ENCODE data around the gene ING5.
"Not testable (repeated sequence)": the region's sequence is repeated elsewhere in the genome, so short reads cannot be mapped to it uniquely, and the experiment has no call there.

ING5 gene

DNA sequence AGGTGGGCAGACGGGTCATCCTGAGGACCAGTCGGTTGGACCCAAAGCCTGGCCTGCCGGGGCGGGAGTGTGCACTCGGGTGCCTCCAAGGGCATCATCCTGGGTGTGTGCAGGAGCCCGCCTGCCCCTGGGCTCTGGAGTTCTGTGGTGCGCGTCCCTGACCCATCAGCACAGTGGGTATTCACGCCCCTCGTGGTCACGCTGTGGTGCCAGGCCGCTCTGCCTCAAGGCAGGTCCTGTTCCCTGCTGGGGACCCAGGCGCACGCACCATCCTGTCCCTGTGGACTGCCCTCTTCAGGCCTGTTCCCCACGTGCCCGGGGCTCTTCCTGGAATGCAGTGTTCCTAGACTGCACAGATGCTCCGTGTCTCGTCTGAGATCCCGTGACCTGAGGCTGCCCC lies 18.3 kb downstream of the ING5 start:
- DNase-seq: no peak

DNA sequence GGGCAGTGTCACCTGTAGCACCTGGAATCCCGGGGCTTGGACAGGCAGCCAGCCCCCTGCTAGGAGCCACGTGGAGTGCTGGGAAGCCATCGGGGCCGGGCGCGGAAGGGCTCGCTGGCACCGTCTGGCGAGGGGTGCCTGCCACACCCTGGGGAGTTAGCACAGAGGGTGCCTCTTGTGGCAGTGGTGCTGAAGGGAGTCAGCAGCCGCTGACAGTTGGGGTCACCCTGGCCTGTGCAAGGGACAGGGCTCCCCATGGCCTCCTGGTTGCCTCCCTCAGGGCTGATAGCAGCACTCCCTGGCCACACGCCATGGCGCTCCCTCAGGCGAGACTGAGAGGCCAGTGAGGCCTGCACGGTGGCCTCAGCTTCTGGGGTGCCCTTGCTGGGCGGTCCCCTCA lies 18.7 kb downstream of the ING5 start:
- no peak for DNase-seq

DNA sequence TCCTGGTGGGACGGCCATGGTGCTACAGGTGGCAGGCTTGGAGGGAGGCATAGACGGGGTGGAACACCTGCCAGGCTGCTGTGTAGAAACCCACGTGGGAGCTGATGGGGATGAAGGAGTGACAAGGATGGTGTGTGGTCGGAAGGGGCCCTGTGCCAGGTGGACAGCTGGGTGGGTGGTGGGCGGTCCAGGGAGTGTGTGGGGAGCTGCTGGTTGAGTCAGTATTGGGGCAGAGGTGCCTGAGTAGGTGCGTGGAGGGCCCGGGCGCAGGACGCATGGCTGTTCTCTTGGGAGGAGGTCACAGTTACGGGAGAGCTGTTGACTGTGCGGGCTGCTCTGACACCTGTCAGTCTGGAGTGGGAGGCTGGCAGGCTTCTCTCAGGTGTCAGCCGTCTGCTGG lies 20.0 kb downstream of the ING5 start:
- no peak for DNase-seq

DNA sequence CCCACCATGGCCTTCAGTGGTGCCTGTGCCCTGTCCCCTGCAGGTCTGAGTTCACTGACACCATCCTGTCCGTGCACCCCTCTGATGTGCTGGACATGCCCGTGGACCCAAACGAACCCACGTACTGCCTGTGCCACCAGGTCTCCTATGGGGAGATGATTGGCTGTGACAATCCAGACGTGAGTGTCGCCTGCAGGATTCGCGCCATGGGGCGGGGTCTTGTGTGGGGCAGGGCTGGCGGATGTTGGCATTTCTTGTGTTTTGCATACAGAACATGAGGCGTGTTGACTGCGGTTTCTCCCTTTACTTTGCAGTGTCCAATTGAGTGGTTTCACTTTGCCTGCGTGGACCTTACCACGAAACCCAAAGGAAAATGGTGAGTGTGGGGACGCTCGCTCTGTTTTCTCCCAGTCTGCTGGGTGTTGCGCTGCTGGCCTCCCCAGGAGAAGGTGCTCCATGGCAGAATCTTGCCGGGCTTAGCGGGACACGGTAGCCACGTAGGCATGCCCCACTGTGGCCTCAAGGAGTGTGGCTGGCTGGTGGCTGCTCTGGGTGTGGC lies 21.1 kb downstream of the ING5 start:
- no peak for DNase-seq

DNA sequence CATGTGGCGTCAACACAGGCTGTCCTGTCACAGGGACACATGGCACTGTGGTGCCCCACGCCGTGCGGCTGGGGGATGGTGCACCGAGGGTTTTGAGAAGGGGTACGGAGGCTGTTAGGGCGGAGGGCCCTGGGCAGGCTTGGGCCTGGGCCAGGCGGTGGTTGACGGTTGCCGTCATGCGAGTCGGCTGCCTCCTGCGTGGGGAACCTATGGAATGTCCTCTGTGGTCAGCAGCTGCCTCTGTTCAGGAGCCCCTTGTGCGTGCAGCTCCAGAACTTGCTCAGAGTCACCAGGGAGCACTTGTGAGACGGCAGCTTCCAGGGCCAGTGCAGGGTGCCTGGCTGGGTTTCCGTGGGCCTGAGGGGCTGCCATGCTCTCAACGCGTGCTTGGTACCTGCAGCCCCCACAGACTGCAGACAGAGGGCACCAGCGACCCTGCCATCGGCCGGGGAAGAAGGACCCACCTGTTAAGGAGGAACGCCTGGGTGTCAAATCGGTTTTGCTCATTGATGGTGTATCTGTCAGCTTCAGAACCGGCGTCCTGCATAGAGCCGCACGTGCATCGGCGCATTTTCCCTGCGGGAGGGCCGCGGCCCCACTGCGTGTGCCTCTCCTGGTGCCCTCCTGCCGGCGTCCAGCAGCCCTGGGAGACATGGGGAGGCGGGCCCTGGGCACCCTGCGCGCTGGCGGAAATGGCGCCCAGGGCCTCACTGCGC lies 22.6 kb downstream of the ING5 start:
- DNase-seq: no peak

DNA sequence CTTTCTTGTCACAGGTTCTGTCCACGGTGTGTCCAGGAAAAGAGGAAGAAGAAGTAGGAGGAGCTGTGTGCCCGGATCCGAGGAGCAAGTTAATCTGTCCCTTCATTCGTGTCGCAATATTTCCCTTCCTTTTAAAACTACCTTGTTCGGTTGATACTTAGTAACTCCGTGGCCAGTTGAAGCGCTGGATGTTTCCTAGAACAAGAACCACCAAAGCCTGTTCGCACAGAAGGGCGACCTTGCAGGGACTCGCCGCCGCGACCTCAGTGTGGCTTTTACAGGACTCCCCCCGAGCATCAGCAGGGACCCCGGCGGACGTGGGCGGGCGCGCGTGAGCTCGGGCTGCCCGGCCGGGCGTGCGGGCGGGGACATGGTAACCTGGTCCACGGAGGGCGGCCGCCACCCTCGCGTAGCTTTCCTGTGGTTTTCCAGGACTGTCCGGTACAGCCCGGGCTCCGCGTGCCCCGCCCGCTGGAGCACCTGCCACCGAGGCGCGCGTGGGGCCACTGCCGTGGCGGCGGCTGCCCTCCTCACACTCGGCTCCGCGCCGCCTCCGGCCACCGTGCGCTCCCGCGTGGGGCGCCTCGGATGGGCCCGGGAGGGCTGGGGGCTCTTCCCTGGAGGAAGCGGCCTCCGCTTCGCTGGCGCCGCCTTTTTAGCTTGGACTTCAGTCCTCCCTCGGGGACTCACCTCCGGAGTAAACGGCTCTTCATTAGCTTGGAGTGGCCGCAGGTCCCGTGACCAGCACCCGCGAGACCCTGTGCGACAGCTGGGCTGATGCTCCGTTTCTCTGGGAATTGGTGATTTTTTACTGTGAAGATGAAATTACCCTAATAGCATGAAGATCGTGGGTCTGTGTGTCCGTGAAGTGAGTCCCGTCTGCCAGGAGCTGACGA lies 23.4 kb downstream of the ING5 start:
- no peak for DNase-seq

DNA sequence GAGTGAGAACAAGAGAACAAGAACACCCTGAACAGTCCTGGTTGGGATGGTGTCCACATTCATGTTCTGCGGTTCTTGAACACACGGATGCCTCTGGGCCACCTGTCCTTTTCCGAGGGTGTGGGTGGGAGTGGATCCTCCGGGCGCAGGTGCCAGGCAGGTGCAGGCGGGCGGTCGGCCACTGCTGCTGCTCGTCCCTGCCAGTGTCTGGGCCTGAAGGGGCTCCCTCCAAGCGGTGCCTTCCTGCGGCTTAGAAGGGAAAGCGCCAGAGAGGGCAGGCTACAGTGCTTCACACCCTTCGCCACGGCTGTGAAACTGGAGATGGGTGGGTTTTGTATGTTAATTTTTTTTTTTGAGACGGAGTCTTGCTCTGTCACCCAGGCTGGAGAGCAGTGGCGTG lies 24.6 kb downstream of the ING5 start:
- no peak for DNase-seq

DNA sequence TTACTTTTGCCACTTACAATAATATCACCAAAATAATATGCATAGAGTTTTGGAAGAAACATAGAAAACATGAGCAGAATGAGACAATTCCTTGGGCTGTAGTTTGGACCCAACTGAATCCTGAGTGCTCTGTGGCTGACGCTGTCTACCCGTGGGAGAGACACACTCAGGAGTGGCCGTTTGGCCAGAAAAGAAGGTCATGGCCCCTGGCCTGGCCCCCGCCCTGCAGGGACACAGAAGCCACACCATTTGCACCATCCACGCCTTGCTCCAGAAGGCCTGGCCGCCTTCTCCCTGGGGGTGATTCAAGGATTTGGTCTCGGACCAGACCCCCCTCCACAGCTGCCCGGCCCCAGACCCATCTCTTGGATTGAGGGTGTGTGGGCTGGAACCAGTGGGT lies 26.2 kb downstream of the ING5 start:
- DNase-seq: no peak

DNA sequence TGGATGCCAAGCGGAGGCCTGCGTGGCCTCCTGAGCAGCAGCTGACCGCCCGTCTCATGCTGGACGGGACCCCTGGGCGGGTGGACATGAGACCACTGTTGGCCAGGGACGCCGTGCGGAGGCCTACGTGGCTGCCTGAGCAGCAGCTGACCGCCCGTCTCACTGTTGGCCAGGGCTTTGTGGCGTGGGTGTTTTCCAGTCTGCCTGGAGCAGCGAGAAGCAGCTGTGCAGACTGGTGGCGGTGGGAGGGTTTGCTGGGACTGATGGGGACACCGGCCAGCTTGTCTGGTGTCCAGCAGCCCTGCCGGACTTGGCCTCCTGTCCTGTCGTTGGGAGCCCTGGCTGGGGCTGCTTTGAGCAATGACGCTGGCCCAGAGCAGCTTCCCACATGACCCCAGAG lies 26.8 kb downstream of the ING5 start:
- DNase-seq: no peak

DNA sequence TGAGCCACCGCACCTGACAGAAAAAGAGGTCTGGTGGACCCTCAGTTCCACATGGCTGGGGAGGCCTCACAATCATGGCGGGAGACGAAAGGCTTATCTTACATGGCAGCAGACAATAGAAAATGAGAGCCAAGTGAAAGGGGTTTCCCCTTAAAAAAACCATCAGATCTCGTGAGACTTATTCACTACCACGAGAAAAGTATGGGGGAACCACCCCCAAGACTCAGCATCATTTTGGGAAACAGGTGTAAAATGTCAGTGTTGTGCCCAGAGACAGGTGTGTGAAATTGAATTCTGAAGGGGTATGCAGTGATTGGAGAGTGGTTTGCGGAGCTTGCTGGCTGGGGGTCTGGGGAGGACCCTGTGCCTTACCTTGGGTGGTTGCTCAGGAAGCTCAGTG lies 28.0 kb downstream of the ING5 start:
- DNase-seq: no peak

DNA sequence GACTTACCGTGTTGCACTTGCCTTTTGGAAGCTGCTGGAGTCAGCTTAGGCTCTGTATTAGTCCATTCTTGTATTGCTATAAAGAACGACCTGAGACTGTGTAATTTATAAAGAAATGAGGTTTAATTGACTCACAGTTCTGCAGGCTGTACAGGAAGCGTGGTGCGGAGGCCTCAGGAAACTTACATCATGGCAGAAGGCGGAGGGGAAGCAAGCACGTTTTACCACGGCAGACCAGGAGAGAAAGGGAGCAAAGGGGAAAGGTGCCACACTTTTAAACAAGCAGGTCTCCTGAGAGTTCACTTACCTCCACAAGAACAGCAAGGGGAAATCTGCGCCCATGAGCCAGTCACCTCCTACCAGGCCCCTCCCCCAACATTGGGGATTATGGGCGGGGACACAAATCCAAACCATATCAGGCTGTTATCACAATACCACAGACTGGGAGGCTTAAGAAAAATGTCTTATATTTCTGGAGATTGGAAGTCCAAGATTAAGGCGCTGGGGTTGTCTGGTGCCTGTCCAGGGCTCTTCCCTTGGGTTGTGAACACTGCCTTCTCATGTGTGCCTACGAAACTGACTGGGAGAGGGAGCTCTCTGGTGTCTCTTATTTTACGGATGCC lies 28.9 kb downstream of the ING5 start:
- no peak for DNase-seq

DNA sequence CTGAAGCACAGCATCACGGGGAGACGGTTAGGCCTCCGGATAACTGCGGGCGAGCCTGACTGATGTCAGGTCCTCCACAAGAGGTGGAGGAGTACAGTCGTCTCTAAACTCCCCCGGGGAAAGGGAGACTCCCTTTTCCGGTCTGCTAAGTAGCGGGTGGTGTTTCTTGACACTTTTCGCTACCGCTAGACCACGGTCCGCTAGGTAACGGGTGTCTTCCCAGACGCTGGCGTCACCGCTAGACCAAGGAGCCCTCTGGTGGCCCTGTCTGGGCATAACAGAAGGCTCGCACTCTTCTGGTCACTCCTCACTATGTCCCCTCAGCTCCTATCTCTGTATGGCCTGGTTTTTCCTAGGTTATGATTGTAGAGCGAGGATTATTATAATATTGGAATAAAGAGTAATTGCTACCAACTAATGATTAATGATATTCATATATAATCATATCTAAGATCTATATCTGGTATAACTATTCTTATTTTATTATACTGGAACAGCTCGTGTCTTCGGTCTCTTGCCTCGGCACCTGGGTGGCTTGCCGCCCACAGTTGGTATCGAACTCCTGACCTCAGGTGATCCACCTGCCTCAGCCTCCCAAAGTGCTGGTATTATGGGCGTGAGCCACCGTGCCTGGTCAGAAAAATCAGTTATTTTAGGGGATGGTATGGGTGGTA lies 30.8 kb downstream of the ING5 start:
- not testable (repeated sequence) for DNase-seq

DNA sequence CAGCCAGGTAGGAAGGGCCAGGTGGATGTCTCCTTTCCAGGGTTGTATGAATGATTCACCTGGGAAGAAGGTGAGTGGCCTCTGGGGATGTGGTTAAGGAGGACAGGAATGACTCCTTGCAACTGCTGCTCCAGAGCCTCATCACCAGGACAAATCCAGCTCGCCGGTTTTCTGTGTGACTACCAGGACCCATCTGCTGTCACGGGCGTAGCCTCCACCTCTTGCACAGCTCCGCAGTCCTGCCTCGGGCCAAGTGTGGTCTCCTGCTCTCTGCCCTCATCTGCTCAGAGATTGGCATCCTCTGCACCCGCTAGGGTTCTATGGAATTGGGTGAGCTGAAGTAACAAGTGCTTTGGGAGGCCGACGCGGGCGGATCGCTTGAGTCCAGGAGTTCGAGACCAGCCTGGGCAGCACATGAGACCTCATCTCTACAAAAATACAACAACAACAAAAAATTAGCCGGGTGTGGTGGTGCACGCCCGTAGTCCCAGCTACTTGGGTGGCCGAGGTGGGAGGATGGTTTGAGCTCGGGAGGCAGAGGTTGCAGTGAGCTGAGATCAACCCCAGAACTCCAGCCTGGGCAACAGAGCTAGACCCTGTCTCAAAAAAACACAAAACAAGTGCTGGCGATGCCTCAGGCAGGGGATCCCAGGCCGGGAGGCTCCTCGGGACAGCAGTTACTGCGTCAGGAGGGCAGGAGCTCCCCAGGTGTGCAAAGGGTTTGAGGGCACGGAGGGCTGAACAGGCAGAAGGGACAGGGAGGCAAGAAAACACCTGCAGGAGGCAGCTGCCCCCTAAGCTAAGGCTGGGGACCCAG lies 31.8 kb downstream of the ING5 start:
- DNase-seq: no peak

DNA sequence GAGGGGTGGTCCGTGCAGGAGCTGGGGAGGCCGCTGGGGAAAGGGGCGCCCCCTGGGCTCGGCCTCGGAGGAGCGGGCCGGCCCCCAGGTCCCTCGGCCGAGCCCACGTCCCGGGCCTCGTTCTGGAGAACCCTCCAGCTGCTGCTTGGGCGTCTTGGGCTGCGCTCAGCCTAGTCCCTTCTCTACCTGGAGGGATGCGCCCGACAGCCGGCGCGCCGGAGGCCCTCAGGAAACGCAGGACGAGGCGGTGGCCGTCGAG lies 32.3 kb downstream of the ING5 start:
- DNase-seq: no peak

DNA sequence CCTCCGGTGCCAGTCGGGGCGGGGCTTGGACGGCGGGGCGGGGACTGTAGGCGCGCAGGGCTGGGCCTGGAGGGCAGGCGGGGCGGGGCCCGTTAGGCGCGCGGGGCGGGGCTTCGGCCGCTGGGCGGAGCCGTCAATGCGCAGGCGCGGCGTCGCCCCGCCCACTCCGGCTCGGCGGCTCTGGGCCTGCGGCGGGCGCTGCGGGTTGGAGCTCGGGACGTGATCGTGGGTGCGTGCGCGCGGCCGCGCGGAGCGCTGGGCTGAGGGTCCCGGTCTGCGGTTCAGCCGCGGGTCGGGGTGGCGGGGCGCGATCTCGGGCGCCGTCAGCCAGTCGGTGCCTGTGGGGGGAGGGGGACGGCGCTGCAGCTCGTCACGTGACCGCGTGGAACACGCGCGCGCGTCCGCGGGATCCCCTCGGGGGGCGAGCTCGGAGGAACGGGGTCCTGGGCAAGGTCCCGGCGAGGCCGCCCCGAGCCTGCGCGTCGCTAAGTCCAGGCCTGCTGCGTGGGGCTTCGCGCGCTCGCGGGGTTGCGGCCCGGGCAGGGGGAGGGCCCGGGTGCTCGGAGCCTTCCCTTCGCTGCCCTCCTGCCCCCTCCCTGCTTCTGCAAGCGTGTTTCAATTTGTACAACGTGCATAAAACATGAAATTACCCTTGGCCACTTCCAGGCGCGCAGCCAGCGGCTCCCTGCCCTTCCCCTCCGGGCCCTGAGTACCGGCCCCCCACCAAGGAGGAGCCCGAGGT lies 32.8 kb downstream of the ING5 start, which contains the start of gene D2HGDH:
Gene D2HGDH (plus strand): TSS at position 164 of the 742 bp plus-strand sequence. CDS start 595 bp downstream, outside the sequence.
- peak; percentile 66 for DNase-seq

DNA sequence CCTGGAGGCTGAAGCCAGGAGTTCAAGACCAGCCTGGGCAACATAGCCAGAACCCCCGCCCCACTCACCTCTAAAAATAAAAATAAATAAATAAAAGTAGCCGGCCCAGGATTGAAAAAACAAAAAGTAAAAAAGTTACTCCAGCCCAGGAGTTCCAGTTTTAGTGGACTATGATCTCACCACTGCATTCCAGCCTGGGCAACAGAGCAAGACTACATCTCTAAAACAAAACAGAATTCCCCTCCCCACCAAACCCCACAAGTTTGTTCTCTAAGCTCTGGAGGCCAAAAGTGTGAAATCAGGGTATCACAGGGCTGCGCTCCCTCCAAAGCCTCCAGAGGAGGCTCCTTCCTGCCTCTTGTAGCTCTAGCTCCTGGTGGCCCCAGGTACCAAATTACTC lies 34.3 kb downstream of the ING5 start:
- DNase-seq: no peak

DNA sequence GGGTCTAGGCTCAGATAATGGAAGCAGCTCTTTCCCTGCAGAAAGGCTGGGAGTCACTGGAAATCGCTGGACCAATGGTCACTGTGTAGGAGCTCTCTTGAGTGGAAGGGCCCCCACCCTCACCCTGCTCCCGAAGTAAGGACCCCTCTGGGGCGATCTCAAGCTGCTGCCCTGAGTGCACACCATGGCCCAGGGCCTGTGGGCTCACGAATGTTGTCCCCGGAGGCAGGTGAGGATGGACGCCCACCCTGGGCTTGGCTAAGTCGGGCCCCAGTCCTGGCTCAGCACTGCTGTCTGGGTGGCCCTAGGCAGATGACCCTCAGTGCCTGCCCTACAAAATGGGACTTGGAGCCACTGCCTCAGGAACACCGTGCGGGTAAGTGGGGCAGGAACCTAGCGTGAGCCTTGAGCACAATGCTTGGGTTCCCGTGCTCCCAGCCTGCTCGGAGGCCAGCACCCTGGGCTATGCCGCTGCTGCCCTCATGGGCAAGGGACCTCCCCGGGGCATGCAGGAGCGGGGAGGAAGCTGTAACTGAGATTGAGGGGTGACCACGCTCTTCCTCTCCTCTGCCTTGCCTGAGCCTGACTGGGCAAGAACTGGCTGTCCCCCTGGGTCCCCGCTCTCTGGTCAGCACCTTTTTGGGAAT lies 36.3 kb downstream of the ING5 start:
- DNase-seq: no peak

DNA sequence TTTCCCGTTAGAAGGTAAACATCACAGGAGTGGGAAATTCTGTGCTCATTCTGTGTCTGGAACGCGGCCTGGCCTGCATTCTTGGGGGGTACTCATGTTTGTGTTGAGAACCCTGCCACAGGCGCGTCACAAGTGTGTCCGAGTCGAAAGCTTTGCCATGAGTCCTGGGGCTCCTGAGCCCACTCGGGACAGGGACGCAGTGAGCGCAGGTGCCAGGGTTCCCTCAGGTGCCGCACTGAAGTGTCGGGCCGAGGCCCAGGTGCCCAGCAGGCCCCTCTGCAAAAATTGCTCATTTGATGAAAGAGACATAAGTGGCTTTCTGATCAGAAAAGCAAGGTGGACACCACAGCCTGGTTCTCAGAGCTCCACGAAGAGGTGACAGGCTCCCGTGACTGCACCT lies 37.3 kb downstream of the ING5 start:
- no peak for DNase-seq

DNA sequence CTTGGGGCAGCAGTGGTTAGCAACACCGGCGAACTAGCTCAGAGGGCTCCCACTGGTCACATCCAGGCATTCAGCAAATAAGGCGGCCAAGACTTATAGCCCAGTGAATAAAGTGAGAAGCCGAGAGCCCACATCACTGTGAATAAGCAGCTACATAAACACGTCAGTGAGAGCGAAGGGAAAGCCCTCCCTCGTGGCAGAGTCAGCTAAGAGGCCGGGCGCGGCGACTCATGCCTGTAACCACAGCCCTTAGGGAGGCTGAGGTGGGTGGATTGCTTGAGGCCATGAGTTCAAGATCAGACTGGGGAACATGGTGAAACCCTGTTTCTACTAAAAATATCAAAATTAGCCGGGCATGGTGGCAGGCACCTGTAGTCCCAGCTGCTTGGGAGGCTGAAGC lies 37.8 kb downstream of the ING5 start:
- DNase-seq: no peak

DNA sequence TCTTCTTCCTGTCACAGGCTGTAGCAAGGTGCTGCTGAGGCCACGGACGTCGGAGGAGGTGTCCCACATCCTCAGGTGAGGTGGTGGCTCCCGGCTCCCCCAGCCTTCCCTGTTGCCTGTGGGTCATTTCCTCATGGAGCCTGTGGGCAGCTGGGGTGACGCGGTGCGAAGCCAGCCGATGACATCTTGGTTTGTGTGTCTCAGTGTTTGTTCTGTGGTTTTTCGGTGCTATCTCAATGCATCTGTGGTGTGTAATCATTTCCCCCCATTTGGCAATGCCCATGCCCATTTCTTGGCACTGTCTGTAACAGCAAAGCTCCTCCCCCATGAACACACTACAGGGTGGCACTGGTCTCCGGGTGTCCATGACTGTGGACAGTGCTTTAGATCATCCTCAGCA lies 39.2 kb downstream of the ING5 start:
- DNase-seq: no peak

DNA sequence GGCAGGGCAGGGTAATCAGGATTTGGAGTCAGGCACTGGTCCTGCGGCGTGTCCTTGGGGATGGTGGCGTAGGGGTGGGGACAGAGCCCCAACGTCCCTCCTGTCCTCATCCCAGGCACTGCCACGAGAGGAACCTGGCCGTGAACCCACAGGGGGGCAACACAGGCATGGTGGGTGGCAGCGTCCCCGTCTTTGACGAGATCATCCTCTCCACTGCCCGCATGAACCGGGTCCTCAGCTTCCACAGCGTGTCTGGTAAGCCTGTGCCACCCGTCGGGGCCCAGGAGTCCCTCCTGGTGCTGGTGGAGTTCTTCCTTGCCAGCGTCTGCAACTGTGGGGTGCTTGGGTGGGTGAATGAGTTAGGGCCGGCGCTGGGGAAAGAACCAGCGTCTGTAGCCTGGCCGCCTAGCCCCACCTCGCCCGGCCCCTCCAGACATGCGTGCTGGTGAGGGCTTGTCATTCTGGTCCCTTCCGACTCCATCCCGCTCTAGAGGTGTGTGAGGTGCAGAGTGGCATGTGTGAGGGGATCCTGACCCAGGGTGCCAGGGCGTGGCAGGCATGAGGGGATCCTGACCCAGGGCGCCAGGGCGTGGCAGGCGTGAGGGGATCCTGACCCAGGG lies 40.6 kb downstream of the ING5 start:
- DNase-seq: no peak

Measured in COR-L47 (cell line).